LNCAP (cell line): ENCODE data around the gene REX1BD.

Experiments used
- TF ChIP-seq, protein P1 (sequence below): fragments of 450-650 bp; IDR thresholded peaks from 2 replicates; pipeline ENCODE4 v1.5.1; 2017; ENCODE audit warnings: mild to moderate bottlenecking

The REX1BD gene

DNA sequence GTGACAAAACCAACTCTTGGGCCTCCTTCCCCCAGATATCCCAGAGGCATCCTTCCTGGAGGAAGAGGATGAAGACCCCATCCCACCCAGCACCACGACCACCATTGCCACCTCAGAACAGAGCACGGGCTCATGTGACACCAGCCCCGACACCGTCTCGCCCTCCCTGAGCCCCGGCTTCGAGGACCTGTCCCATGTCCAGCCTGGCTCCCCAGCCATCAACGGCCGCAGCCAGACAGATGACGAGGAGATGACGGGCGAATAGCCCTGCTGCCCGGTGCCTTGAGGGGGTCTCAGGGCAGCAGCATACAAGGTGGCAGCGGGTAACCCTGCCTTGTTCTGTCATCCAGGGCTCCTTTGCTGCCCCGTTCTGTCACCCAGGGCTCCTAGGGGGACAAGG, 20.2 kb upstream of the REX1BD start:
- TF ChIP-seq, protein P1, sequence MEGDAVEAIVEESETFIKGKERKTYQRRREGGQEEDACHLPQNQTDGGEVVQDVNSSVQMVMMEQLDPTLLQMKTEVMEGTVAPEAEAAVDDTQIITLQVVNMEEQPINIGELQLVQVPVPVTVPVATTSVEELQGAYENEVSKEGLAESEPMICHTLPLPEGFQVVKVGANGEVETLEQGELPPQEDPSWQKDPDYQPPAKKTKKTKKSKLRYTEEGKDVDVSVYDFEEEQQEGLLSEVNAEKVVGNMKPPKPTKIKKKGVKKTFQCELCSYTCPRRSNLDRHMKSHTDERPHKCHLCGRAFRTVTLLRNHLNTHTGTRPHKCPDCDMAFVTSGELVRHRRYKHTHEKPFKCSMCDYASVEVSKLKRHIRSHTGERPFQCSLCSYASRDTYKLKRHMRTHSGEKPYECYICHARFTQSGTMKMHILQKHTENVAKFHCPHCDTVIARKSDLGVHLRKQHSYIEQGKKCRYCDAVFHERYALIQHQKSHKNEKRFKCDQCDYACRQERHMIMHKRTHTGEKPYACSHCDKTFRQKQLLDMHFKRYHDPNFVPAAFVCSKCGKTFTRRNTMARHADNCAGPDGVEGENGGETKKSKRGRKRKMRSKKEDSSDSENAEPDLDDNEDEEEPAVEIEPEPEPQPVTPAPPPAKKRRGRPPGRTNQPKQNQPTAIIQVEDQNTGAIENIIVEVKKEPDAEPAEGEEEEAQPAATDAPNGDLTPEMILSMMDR: no peak

DNA sequence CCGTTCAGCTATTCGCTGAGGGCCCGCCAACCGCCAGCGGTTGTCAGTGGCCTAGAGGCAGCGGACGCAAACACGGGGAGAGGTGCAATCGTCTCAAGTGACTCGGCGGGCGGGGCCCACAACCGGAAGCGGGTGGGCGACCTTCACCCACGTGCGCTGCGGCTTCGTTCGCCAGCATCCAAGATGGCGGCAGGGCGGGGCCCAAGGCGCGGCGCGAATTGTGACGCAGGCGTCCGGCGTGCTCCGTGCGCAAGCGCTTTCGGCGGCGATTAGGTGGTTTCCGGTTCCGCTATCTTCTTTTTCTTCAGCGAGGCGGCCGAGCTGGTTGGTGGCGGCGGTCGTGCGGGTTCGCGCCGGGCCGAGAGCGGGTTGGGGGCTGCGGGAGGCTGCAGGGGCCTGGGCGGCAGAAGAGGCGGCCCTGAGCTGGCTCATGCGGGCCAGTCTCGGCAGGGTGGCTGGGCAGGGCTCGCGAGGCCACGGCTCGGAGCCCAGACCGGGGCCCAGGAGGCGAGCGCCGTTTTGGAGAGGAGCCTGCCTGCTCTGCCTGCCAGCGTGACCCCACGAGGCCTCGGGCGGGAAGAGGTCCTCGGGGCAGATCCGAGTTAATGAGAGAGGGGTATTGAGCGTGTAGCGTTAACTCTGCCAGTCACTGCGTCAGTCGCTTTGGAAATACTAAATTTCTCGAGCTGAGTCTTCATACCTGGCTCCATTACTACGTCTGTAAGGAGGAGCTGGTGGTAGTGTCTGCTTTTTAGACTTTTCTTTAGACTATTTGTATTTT, 16.8 kb upstream of the REX1BD start, which contains the start of gene UBA52:
Gene UBA52 (plus strand): TSS at position 294 of the 781 bp plus-strand sequence. CDS start 1,444 bp downstream, outside the sequence.
- TF ChIP-seq, protein P1: no peak

DNA sequence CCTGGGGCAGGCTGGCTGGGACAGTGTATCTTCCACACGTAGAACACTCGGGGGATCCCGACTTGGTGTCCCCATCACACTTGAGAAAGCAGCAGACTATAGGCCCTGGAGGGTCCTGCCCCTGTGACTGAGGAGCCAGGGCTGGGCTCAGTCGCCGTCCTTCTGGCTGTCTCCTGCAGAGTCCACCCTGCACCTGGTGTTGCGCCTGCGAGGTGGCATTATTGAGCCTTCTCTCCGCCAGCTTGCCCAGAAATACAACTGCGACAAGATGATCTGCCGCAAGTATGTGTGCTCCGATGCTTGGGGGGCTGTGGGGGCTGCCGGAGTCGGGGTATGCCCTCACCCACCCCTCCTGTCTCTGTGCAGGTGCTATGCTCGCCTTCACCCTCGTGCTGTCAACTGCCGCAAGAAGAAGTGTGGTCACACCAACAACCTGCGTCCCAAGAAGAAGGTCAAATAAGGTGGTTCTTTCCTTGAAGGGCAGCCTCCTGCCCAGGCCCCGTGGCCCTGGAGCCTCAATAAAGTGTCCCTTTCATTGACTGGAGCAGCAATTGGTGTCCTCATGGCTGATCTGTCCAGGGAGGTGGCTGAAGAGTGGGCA, 13.8 kb upstream of the REX1BD start:
- TF ChIP-seq, protein P1: no peak

GRCh38 chr19:18576383-18576782, 12.2 kb upstream of the REX1BD start:
- TF ChIP-seq, protein P1: no peak

DNA sequence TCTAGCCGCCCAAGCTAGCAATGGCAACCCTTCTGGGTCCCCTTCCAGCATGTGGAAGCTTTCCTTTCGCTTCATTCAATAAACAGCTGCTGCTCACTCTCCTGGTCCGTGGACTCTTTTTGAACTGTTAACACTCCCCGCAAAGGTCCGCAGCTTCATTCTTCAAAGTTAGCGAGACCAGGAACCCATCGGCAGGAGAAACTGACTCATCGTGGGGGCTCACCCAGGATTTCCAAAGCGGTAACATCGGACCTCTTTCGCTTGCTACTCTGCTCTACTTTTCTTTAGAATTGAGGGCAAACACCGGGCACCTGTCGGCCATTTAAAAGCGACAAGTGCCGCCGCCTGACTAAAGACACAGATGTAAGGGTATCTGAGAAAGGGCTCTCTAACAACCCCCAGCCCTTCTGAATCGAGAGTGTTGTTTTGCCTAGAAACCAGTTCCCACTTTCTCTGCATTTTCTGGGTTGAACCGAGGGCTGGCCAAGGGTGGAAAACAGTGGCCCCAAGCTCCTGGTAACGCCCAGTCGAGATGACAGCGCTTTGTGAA, 11.2 kb upstream of the REX1BD start:
- TF ChIP-seq, protein P1: no peak

- TF ChIP-seq, protein P1: no peak
These were observed 8.3 kb upstream of the REX1BD start for GRCh38 chr19:18580311-18580710.

DNA sequence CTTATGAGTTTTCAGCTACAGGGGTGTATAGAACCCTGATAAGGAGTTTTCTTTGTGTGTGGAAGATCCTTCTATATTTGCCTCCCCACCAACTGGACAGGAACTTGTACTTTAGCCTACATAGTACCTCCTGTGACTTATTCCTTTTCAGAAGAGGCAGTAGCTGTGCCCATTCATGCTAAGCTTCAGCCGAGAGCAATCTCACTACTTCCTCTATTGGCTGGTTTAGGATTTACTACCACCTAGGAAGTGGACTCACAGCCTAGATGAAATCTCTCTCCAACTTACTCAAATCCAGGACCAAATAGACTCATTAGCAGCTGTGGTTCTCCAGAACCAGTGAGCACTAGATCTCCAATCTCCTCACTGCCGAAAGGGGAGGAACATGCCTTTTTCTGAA, 2.3 kb upstream of the REX1BD start:
- TF ChIP-seq, protein P1: no peak
